K562 (cell line): Measurements from ENCODE around the gene SYNJ2. TPM values are rescaled to one million over a fixed set of nuclear protein-coding genes. Genes with fewer than 3 reads are reported as not detected.

Experiments
- ATAC-seq: fragments of 200-7000 bp; cut with Tn5 transposase; 3 replicates; pipeline ENCODE4 v1.9.1; 2020; ENCODE audit warnings: moderate library complexity
- BruUV-seq: library from RNA; stranded (reverse); fragments of 400-500 nt; replicated peaks from 2 replicates; lab custom pipeline; 2021; lab: Mats Ljungman, UMichigan
- CTCF ChIA-PET: fragments of 300-600 bp; formaldehyde crosslinking; extraction: SDS; loops from one replicate; lab custom pipeline; 2021; ENCODE audit warnings: low intra/inter-chr PET ratio; lab: Yijun Ruan, JAX
- POLR2A ChIA-PET: fragments of 300-600, 350-650 bp; sonication (Branson Sonifier 250); formaldehyde crosslinking; extraction: SDS; loops from one replicate; lab custom pipeline; 2021; ENCODE audit warnings: antibody characterized with exemption, inconsistent platforms; lab: Yijun Ruan, JAX
- DNase-seq, 4 experiments: peaks; one replicate each; pipeline versions ENCODE4 v3.0.0 to v3.0.0-alpha.2; 2011 to 2018; ENCODE audit warnings: low spot score in 3 of 4, mixed read lengths in 3 of 4; ENCODE audit errors: extremely low read depth in 1 of 4
- FAIRE-seq: peaks from 2 replicates; lab custom pipeline; 2011; peaks lifted over from hg19 to GRCh38; lab: Jason Lieb, UNC
- H2AFZ ChIP-seq: 2 replicates; pipeline ENCODE4 v1.6.0; 2011; ENCODE audit warnings: low read depth, low read length, control low read depth, inconsistent platforms
- H3K27ac ChIP-seq: fragments of 200-600 bp; 3 replicates; pipeline ENCODE4 v1.8.0; 2011; ENCODE audit warnings: low read depth, mild to moderate bottlenecking, control low read depth, inconsistent platforms, low read length, moderate library complexity, mixed read lengths; ENCODE audit errors: extremely low read depth
- H3K27me3 ChIP-seq, 2 experiments: fragments of 300-600 bp in 1 of 2; 2 replicates in 1 of 2; 3 replicates in 1 of 2; pipeline versions ENCODE4 v1.6.0 to v1.8.0; 2011; ENCODE audit warnings: inconsistent platforms in 2 of 2, low read length in 2 of 2, mild to moderate bottlenecking in 1 of 2, mixed read lengths in 1 of 2, moderate library complexity in 1 of 2; ENCODE audit not compliant: control insufficient read depth in 2 of 2, insufficient read depth in 2 of 2
- H3K36me3 ChIP-seq: fragments of 300-600 bp; 3 replicates; pipeline ENCODE4 v1.8.0; 2011; ENCODE audit warnings: mild to moderate bottlenecking, low read length, inconsistent platforms; ENCODE audit not compliant: control insufficient read depth, insufficient read depth
- H3K4me1 ChIP-seq, 2 experiments: fragments of 200-600 bp in 1 of 2; replicated peaks in 1 of 2; 2 replicates in 1 of 2; 3 replicates in 1 of 2; pipeline versions ENCODE4 v1.5.1 to v1.8.0; 2011; ENCODE audit warnings: inconsistent platforms in 2 of 2, low read length in 2 of 2, mild to moderate bottlenecking in 1 of 2, mixed read lengths in 1 of 2, moderate library complexity in 1 of 2; ENCODE audit not compliant: control insufficient read depth in 2 of 2, insufficient read depth in 2 of 2
- H3K4me2 ChIP-seq: 2 replicates; pipeline ENCODE4 v1.6.1; 2011; ENCODE audit warnings: low read length, control low read depth, inconsistent platforms, mixed read lengths; ENCODE audit not compliant: insufficient read depth
- H3K4me3 ChIP-seq: fragments of 200-600 bp; sonication (generic), shearing (Covaris generic); 2 replicates; pipeline ENCODE4 v1.5.1; 2016; ENCODE audit warnings: control low read depth, inconsistent platforms
- H3K79me2 ChIP-seq: fragments of 200-600 bp; 3 replicates; pipeline ENCODE4 v1.8.0; 2011; ENCODE audit warnings: low read length, inconsistent platforms; ENCODE audit not compliant: control insufficient read depth, insufficient read depth
- H3K9ac ChIP-seq, 2 experiments: 2 replicates each; pipeline versions ENCODE4 v1.6.0 to v1.6.1; 2011; ENCODE audit warnings: low read depth in 2 of 2, low read length in 2 of 2, control low read depth in 1 of 2, inconsistent platforms in 1 of 2, mild to moderate bottlenecking in 1 of 2, mixed read lengths in 1 of 2; ENCODE audit not compliant: insufficient read depth in 1 of 2
- H3K9me1 ChIP-seq: one replicate; pipeline ENCODE4 v1.6.0; 2011; ENCODE audit warnings: inconsistent platforms, mild to moderate bottlenecking, low read length, moderate library complexity; ENCODE audit not compliant: control insufficient read depth, insufficient read depth
- H3K9me3 ChIP-seq: replicated peaks from 2 replicates; pipeline ENCODE4 v1.5.1; 2011; ENCODE audit warnings: low read depth, low read length, inconsistent platforms; ENCODE audit not compliant: control insufficient read depth, insufficient read depth
- H4K20me1 ChIP-seq: replicated peaks from 2 replicates; pipeline ENCODE4 v1.6.1; 2011; ENCODE audit warnings: low read length, inconsistent platforms, mixed read lengths; ENCODE audit not compliant: control insufficient read depth, insufficient read depth
- CHCHD3 ChIP-seq: fragments of 250-450 bp; sonication (Bioruptor Pico); IDR thresholded peaks from 2 replicates; pipeline ENCODE4 v2.1.2; 2022; ENCODE audit warnings: mild to moderate bottlenecking
- HDAC3 ChIP-seq: fragments of 450-650 bp; IDR thresholded peaks from 2 replicates; pipeline ENCODE4 v1.6.1; 2018; ENCODE audit warnings: borderline replicate concordance, mild to moderate bottlenecking, moderate library complexity; ENCODE audit not compliant: partially characterized antibody
- MAFF ChIP-seq: IDR thresholded peaks from 2 replicates; pipeline ENCODE4 v1.6.1; 2012; ENCODE audit warnings: low read length, improper control_type of control experiment
- NRF1 ChIP-seq, 2 experiments: fragments of 450-650 bp; IDR thresholded peaks in 1 of 2; conservative IDR thresholded peaks in 1 of 2; 2 replicates each; pipeline ENCODE4 v1.6.1; 2014; ENCODE audit warnings: mild to moderate bottlenecking in 2 of 2
- RBM34 ChIP-seq: fragments of 200-400 bp; formaldehyde crosslinking; IDR thresholded peaks from 2 replicates; pipeline ENCODE4 v1.6.1; 2018; ENCODE audit warnings: low read length, borderline replicate concordance; ENCODE audit not compliant: insufficient read depth
- SMARCA4 ChIP-seq: fragments of 450-650 bp; IDR thresholded peaks from 2 replicates; pipeline ENCODE4 v1.6.1; 2016
- TCF7 ChIP-seq: sonication (generic); IDR thresholded peaks from 2 replicates; pipeline ENCODE4 v1.6.1; 2016; ENCODE audit warnings: antibody characterized with exemption, borderline replicate concordance
- TCFL5 ChIP-seq: fragments of 250-450 bp; sonication (Bioruptor Pico); conservative IDR thresholded peaks from 2 replicates; pipeline ENCODE4 v1.6.1; 2021; ENCODE audit warnings: mild to moderate bottlenecking, moderate library complexity, matching md5 sums
- UBTF ChIP-seq, 2 experiments: IDR thresholded peaks; 2 replicates each; pipeline ENCODE4 v1.6.1; 2012; ENCODE audit warnings: improper control_type of control experiment in 2 of 2, low read depth in 2 of 2, low read length in 2 of 2, borderline replicate concordance in 1 of 2
- ZNF146 ChIP-seq: IDR thresholded peaks from one replicate; pipeline ENCODE4 v1.6.1; 2018; ENCODE audit warnings: missing compliant biosample characterization; ENCODE audit not compliant: unreplicated experiment
- ZNF253 ChIP-seq: fragments of 250-450 bp; sonication (Bioruptor Pico); conservative IDR thresholded peaks from 2 replicates; pipeline ENCODE4 v1.6.1; 2021; ENCODE audit warnings: mild to moderate bottlenecking
- WGBS: fragments of 100-300 bp; shearing (Covaris generic); methylation state at CpG from one replicate; pipeline ENCODE4 v1.1.6; 2016; ENCODE audit warnings: low coverage, mixed read lengths; ENCODE audit not compliant: insufficient coverage; ENCODE audit errors: missing lambda C conversion rate; 5-methylcytosine and 5-hydroxymethylcytosine counted together
- in situ Hi-C: fragments of 300-500 bp; cut with MboI; formaldehyde crosslinking; loops from 4 replicates; pipeline ENCODE4 v1.15.0; 2018; ENCODE audit warnings: inconsistent platforms, mixed read lengths
- intact Hi-C: fragments of 100-400 bp; cut with micrococcal nuclease; formaldehyde crosslinking; loops from 2 replicates; pipeline ENCODE4 v1.14.2; 2022
- polyA plus RNA-seq, 8 experiments: library from polyadenylated mRNA; depleted of rRNA in 4 of 8; stranded (reverse) in 5 of 8; unstranded in 3 of 8; fragments of >200 nt; fragmentation: Nextera tagmentation in 2 of 8; fragmentation: Illumina TruSeq in 1 of 8; extraction: Ambion mirVana in 2 of 8; extraction: Trizol in 1 of 8; gene quantifications; 2 replicates each; pipeline versions ENCODE4 v1.2.1 to v1.2.3, GENCODE V29; 2011 to 2014; ENCODE audit warnings: inconsistent platforms in 1 of 8, missing spikeins in 1 of 8
- total RNA-seq, 7 experiments: library from RNA; depleted of rRNA in 6 of 7; stranded (reverse); fragments of >200 nt in 6 of 7; fragmentation: Illumina TruSeq in 2 of 7; extraction: Trizol in 2 of 7; gene quantifications; 2 replicates each; pipeline versions ENCODE4 v1.2.1 to v1.2.3, GENCODE V29; 2011 to 2021; ENCODE audit warnings: low replicate concordance in 1 of 7
- TF ChIP-seq, protein P1 (sequence below): sonication (generic); IDR thresholded peaks from 2 replicates; pipeline ENCODE4 v1.6.1; 2016
- TF ChIP-seq, protein P2 (sequence below): sonication (generic); formaldehyde crosslinking; IDR thresholded peaks from 2 replicates; pipeline ENCODE4 v1.8.0; 2022; ENCODE audit warnings: missing genetic modification reagents, mild to moderate bottlenecking, borderline replicate concordance
- TF ChIP-seq, protein P3 (sequence below): IDR thresholded peaks from 2 replicates; pipeline ENCODE4 v1.6.1; 2011; ENCODE audit warnings: borderline replicate concordance, low read depth, mild to moderate bottlenecking, moderate library complexity, low read length; ENCODE audit not compliant: insufficient read depth, poor library complexity, severe bottlenecking

The SYNJ2 gene
- total and polyA plus RNA-seq, 9 of the 15 experiments (the other 6 are each of a cell fraction or from before 2014, with no cell fraction given): 3.0 to 27.7 (median 17.8) TPM

DNA sequence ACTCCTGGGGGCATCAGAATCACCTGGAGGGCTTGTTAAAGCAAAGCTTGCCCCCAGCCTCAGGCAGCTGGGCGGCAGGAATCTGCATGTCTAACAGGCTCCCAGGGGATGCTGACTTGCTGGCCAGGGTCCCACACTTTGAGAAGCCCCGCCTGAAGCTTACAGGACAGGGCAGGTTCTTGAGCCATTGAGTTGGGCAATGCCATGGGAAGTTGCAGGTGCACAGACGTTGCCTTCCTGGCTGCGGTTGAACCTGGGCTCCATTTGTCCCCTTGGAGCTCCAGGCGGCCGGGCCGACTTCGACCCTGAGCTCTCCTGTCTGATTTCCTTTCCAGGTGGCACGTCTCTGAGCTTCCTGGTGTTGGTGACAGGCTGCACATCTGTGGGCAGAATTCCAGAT, 46.8 kb downstream of the SYNJ2 start (continued):
- no peak for TF ChIP-seq TCF7
- TF ChIP-seq HDAC3: no peak
- TF ChIP-seq SMARCA4: no peak
- no peak for TF ChIP-seq NRF1 (conservative IDR thresholded peaks at IDR 0.05 in 1 of 2, IDR thresholded peaks at IDR 0.05 in 1 of 2)

DNA sequence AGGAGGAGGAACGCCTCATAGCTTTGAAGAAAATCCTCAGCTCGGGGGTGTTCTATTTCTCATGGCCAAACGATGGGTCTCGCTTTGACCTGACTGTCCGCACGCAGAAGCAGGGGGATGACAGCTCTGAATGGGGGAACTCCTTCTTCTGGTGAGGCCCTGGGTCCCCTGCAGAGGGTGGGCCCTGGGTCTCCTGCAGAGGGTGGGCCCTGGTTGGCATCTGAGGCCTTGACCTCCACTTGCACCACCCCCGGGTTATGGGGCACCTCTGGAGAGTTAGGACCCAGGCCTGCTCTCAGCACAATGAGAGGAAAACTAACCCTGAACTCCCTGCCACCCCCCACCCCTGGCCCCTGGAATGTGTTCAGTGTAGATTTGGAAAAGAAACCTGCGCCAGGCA, 47.2 kb downstream of the SYNJ2 start:
- no peak for FAIRE-seq
- peaks cover 8% of the 10 kb centered on the region; the same call in 1 of the 3 replicates for H3K79me2 ChIP-seq
- H3K9ac ChIP-seq: no peak overlapping the region
- 88% methylated on average over 8 of the region's 8 CpGs for WGBS
- H3K4me3 ChIP-seq: no peak overlapping the region
- intact Hi-C loops: loop anchor here (5.0 kb wide), 1 partner anchor 43 kb away; no protein-coding TSS in a partner anchor
- H3K9me3 ChIP-seq: no peaks in the 10 kb centered on the region
- BruUV-seq: no TSS peak
- in situ Hi-C loops: no loop called here
- no peak for ATAC-seq
- H2AFZ ChIP-seq: no peak overlapping the region
- H3K36me3 ChIP-seq: peaks cover 20% of the 10 kb centered on the region; the same call in 1 of the 3 replicates
- no peak overlapping the region for H3K27ac ChIP-seq
- DNase-seq: no peak
- H4K20me1 ChIP-seq: peaks cover 8% of the 10 kb centered on the region; the same call in 1 of the 2 replicates
- POLR2A ChIA-PET: no interaction called here
- no peak overlapping the region for H3K4me2 ChIP-seq
- peaks cover 37 to 54% of the 10 kb centered on the region in 2 experiments for H3K4me1 ChIP-seq
- H3K9me1 ChIP-seq: peaks cover 3% of the 10 kb centered on the region
- CTCF ChIA-PET: no interaction called here
- H3K27me3 ChIP-seq: no peaks in the 10 kb centered on the region
- TF ChIP-seq CHCHD3 (CRISPR knock-in tag): no peak
- no peak for TF ChIP-seq TCFL5 (CRISPR knock-in tag)
- TF ChIP-seq MAFF: no peak
- no peak for TF ChIP-seq UBTF (IDR thresholded peaks at IDR 0.05; ENCODE audit: borderline replicate concordance in 1 of 2, low read depth in 2 of 2, low read length in 2 of 2)
- TF ChIP-seq, protein P1, sequence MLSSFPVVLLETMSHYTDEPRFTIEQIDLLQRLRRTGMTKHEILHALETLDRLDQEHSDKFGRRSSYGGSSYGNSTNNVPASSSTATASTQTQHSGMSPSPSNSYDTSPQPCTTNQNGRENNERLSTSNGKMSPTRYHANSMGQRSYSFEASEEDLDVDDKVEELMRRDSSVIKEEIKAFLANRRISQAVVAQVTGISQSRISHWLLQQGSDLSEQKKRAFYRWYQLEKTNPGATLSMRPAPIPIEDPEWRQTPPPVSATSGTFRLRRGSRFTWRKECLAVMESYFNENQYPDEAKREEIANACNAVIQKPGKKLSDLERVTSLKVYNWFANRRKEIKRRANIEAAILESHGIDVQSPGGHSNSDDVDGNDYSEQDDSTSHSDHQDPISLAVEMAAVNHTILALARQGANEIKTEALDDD: no peak
- TF ChIP-seq, protein P2, sequence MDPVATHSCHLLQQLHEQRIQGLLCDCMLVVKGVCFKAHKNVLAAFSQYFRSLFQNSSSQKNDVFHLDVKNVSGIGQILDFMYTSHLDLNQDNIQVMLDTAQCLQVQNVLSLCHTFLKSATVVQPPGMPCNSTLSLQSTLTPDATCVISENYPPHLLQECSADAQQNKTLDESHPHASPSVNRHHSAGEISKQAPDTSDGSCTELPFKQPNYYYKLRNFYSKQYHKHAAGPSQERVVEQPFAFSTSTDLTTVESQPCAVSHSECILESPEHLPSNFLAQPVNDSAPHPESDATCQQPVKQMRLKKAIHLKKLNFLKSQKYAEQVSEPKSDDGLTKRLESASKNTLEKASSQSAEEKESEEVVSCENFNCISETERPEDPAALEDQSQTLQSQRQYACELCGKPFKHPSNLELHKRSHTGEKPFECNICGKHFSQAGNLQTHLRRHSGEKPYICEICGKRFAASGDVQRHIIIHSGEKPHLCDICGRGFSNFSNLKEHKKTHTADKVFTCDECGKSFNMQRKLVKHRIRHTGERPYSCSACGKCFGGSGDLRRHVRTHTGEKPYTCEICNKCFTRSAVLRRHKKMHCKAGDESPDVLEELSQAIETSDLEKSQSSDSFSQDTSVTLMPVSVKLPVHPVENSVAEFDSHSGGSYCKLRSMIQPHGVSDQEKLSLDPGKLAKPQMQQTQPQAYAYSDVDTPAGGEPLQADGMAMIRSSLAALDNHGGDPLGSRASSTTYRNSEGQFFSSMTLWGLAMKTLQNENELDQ (CRISPR knock-in tag): no peak
- no peak for TF ChIP-seq RBM34
- no peak for TF ChIP-seq ZNF253 (CRISPR knock-in tag)
- no peak for TF ChIP-seq ZNF146 (CRISPR knock-in tag)
- TF ChIP-seq, protein P3, sequence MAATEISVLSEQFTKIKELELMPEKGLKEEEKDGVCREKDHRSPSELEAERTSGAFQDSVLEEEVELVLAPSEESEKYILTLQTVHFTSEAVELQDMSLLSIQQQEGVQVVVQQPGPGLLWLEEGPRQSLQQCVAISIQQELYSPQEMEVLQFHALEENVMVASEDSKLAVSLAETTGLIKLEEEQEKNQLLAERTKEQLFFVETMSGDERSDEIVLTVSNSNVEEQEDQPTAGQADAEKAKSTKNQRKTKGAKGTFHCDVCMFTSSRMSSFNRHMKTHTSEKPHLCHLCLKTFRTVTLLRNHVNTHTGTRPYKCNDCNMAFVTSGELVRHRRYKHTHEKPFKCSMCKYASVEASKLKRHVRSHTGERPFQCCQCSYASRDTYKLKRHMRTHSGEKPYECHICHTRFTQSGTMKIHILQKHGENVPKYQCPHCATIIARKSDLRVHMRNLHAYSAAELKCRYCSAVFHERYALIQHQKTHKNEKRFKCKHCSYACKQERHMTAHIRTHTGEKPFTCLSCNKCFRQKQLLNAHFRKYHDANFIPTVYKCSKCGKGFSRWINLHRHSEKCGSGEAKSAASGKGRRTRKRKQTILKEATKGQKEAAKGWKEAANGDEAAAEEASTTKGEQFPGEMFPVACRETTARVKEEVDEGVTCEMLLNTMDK: no peak
